ENCODE measurements around the gene SIK2.

DNA sequence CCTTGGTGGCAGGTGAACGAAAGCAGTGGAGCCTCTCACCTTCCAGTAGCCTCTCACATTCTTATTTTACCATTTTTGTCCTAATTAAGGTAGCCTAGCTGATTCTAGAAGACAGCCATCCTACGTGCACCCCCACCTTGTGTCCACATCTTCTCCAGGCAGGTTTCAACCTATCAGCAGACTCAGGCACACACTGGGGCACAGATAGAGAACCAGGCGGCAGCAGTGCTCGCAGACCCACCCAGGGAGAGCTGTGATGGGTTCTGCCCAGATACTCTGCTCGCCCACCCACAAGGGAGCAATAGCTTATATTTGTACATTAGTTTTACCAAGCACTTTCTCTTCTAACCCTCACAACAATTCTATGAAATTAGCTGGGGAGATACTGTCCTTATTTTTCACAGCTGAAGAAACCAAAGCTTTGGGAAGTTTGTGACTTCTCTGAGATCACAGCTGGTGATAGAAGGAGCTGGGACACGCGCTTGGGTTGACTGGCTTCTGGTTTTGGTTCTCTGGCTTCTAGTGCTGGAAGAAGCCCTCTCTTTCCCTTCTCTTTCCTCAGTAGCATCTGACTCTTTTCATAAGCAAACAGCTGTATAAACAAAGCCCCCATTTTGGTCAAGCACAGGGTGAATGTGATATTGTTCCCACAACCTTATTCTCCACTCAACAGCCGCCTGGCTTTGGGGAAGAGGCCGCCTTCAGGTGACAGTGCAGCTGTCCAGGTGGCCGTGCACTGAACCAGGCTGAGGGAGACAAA is 127.0 kb downstream of the SIK2 start:
- TF ChIP-seq, protein P1, sequence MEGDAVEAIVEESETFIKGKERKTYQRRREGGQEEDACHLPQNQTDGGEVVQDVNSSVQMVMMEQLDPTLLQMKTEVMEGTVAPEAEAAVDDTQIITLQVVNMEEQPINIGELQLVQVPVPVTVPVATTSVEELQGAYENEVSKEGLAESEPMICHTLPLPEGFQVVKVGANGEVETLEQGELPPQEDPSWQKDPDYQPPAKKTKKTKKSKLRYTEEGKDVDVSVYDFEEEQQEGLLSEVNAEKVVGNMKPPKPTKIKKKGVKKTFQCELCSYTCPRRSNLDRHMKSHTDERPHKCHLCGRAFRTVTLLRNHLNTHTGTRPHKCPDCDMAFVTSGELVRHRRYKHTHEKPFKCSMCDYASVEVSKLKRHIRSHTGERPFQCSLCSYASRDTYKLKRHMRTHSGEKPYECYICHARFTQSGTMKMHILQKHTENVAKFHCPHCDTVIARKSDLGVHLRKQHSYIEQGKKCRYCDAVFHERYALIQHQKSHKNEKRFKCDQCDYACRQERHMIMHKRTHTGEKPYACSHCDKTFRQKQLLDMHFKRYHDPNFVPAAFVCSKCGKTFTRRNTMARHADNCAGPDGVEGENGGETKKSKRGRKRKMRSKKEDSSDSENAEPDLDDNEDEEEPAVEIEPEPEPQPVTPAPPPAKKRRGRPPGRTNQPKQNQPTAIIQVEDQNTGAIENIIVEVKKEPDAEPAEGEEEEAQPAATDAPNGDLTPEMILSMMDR (IDR thresholded peaks at IDR 0.05): no peak
- no peak for TF ChIP-seq EZH2 (IDR thresholded peaks at IDR 0.05; ENCODE audit: borderline replicate concordance, insufficient read depth, low read depth, low read length, poor library complexity, severe bottlenecking)
